Endothelial cell (in vitro differentiated cells): Measurements from ENCODE around the gene UBQLN3. TPM values are rescaled to one million over a fixed set of nuclear protein-coding genes. Genes with fewer than 3 reads are reported as not detected.

Experiments used
- DNase-seq: peaks from one replicate; pipeline ENCODE4 v3.0.0; 2021; ENCODE audit warnings: low spot score
- H3K27ac Mint-ChIP-seq: one replicate; pipeline ENCODE4 v1.8.0; 2021; ENCODE audit warnings: mixed read lengths, inconsistent platforms; ENCODE audit not compliant: unreplicated experiment
- H3K27me3 Mint-ChIP-seq: one replicate; pipeline ENCODE4 v1.8.0; 2021; ENCODE audit warnings: mild to moderate bottlenecking, moderate library complexity, mixed read lengths, inconsistent platforms; ENCODE audit not compliant: unreplicated experiment
- H3K36me3 Mint-ChIP-seq: one replicate; pipeline ENCODE4 v1.8.0; 2021; ENCODE audit warnings: mild to moderate bottlenecking, low read depth, mixed read lengths, inconsistent platforms; ENCODE audit not compliant: unreplicated experiment
- H3K4me1 Mint-ChIP-seq: one replicate; pipeline ENCODE4 v1.8.0; 2021; ENCODE audit warnings: mild to moderate bottlenecking, mixed read lengths, inconsistent platforms; ENCODE audit not compliant: unreplicated experiment
- H3K4me3 Mint-ChIP-seq: one replicate; pipeline ENCODE4 v1.8.0; 2021; ENCODE audit warnings: mild to moderate bottlenecking, mixed read lengths, inconsistent platforms; ENCODE audit not compliant: unreplicated experiment
- H3K9me3 Mint-ChIP-seq: one replicate; pipeline ENCODE4 v1.8.0; 2021; ENCODE audit warnings: mixed read lengths, inconsistent platforms; ENCODE audit not compliant: unreplicated experiment
- total RNA-seq: library from RNA; stranded (reverse); fragmentation: NEBNext Ultra II Directional; extraction: Animal tissue kit (Norgen Biotek cat#: 25700); gene quantifications from one replicate; pipeline ENCODE4 v1.2.1, GENCODE V29; 2021; ENCODE audit not compliant: unreplicated experiment
- TF ChIP-seq, protein P1 (sequence below): fragments of 200-600 bp; sonication (generic); IDR thresholded peaks from one replicate; pipeline ENCODE4 v1.5.0; 2021; ENCODE audit warnings: antibody characterized with exemption; ENCODE audit not compliant: unreplicated experiment

Gene UBQLN3
- total RNA-seq, 1 donor from 2014 or later = 1.1 TPM

DNA sequence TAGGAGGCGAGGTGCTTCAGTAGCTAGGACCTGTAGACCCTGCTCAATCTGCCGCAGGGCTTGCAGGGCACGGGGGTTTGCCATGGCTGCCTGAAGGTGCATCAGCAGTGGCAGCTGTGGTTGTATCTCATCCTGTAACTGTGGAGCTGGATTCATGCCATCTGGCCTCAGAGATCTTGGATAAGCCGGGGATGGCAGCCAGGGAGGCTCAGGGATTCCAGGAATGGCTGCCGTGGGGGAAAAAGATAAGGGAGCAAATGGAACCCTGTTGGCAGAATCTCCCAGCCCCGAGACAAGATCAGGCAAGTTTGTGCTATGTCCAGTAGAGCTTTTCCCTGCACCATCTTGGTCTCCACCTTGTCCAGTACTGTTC lies 1.8 kb downstream of the UBQLN3 start:
- Mint-ChIP-seq H3K27me3 (peaks cover 1% of the 10 kb centered on the region), H3K36me3 (peaks cover 5% of the 10 kb centered on the region), H3K9me3 (no peaks in the 10 kb centered on the region), H3K27ac (no peak overlapping the region), H3K4me3 (no peak overlapping the region), H3K4me1 (peaks cover 2% of the 10 kb centered on the region)
- DNase-seq = no peak
- TF ChIP-seq, protein P1, sequence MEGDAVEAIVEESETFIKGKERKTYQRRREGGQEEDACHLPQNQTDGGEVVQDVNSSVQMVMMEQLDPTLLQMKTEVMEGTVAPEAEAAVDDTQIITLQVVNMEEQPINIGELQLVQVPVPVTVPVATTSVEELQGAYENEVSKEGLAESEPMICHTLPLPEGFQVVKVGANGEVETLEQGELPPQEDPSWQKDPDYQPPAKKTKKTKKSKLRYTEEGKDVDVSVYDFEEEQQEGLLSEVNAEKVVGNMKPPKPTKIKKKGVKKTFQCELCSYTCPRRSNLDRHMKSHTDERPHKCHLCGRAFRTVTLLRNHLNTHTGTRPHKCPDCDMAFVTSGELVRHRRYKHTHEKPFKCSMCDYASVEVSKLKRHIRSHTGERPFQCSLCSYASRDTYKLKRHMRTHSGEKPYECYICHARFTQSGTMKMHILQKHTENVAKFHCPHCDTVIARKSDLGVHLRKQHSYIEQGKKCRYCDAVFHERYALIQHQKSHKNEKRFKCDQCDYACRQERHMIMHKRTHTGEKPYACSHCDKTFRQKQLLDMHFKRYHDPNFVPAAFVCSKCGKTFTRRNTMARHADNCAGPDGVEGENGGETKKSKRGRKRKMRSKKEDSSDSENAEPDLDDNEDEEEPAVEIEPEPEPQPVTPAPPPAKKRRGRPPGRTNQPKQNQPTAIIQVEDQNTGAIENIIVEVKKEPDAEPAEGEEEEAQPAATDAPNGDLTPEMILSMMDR = no peak

DNA sequence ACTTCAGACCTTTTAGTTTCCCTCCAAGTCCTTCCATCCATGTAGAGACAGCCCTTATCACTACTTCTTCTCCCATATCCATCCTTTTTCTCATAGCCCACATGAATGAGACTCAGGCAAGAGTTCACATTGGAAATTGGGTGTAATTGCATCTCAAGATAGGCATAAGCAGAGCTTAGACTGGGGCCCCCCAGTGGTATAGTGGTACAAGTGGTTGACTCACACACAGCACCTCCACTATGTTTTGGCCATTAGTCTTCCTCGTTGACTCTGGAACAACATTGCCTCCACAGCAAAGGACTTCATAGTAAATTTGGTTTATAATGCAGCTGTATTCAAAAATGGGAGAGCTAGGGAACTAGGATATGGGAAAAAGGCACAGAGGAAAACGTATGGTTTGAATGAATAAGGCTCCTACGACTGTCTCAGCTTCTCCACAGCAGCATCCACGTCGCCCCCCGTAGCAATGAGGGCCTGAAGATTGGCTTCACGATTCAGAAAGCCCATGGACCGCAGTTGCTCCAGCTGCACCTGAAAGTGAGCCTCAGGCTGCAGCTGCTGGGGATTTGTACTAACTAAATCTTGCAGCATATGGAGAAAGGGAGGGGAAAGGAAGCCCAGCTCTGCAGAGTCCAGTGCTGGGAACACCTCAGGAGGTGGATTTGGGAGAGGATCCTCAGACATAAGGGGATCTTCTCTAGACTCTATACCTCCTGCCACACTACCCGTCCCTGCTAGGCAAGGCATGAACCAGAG lies 2.4 kb downstream of the UBQLN3 start:
- peaks cover 5% of the 10 kb centered on the region for H3K36me3 Mint-ChIP-seq
- TF ChIP-seq, protein P1 = no peak
- H3K27ac Mint-ChIP-seq = no peak overlapping the region
- no peaks in the 10 kb centered on the region for H3K9me3 Mint-ChIP-seq
- H3K4me1 Mint-ChIP-seq = peaks cover 4% of the 10 kb centered on the region
- H3K4me3 Mint-ChIP-seq = no peak overlapping the region
- peaks cover 1% of the 10 kb centered on the region for H3K27me3 Mint-ChIP-seq
- no peak for DNase-seq

DNA sequence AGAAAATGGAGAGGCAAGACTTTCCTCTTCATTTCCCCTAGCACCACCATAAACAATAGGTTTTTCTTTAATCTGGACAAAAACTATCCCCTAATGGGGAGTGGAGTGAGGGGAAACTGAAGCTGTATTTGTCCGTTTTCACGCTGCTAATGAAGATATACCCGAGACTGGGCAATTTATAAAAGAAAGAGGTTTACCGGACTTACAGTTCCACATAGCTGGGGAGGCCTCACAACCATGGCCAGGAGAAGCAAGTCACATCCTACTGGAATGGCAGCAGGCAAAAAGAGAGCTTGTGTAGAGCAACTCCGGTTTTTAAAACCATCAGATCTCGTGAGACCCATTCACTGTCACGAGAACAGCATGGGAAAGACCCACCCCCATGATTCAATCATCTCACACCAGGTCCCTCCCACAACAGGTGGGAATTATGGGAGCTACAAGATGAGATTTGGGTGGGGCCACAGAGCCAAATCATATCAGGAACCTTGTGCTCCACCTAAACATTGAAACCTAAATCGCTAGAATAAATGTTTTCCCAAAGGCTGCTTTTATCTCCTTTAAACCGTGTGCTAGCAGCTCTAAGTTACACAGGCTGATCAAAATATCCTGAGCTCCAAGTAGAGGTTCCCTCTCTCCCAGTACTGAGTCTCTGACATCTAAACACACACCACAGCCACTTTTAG lies 4.3 kb downstream of the UBQLN3 start:
- peaks cover 5% of the 10 kb centered on the region for H3K36me3 Mint-ChIP-seq
- H3K4me3 Mint-ChIP-seq = no peak overlapping the region
- no peak for DNase-seq
- H3K9me3 Mint-ChIP-seq = no peaks in the 10 kb centered on the region
- H3K27ac Mint-ChIP-seq = no peak overlapping the region
- peaks cover 12% of the 10 kb centered on the region for H3K4me1 Mint-ChIP-seq
- peaks cover 1% of the 10 kb centered on the region for H3K27me3 Mint-ChIP-seq
- TF ChIP-seq, protein P1 = no peak

DNA sequence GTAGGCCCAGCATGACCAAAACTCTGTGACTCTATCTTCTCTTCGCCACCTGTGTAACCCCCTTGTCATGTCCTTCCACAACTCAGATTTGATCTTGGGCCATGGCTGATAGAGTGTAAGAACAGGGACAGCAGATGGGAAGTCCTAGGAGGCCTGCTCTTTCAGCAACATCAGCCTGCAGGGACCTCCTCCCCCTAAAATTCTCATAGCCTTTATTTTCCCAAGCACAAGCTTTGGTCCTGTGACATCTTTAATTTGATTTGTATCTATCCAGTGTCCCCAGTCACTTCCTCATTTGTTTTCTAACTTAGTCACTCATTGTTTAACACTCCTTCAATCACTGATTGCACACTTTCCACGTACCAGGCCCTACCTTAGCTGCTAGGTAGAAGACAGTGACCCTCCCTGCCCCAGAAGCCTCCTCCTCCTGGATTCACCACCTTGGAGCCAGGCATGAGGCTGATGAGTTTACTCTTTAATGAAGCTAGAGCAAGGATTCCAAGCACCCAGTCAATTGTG lies 5.3 kb downstream of the UBQLN3 start:
- no peak for DNase-seq
- peaks cover 1% of the 10 kb centered on the region for H3K27me3 Mint-ChIP-seq
- H3K9me3 Mint-ChIP-seq = no peaks in the 10 kb centered on the region
- peaks cover 12% of the 10 kb centered on the region for H3K4me1 Mint-ChIP-seq
- TF ChIP-seq, protein P1 = no peak
- no peak overlapping the region for H3K27ac Mint-ChIP-seq
- no peak overlapping the region for H3K4me3 Mint-ChIP-seq
- peaks cover 2% of the 10 kb centered on the region for H3K36me3 Mint-ChIP-seq

DNA sequence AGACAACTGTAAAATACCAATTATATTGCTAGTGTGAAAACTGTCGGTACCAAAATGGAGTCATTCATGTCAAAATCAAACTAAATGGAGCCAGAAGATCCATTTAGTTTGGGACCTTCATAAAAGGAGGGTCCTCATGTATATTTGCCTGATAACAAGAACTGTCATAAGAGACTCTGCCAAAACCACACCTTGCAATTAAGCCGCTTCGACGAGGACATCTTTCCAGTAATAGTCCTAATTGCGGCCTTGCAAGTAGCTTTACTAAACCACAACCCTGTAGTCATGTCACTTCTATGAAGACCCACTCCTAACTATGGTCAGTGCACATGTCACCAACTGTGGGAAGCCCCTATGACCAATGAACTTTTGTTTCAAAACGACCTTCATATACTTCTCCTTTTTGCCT lies 9.4 kb downstream of the UBQLN3 start:
- no peak overlapping the region for H3K4me3 Mint-ChIP-seq

More for the DNA sequence above, 9.4 kb downstream of the UBQLN3 start:
- H3K27me3 Mint-ChIP-seq = no peaks in the 10 kb centered on the region
- peaks cover 12% of the 10 kb centered on the region for H3K4me1 Mint-ChIP-seq
- no peaks in the 10 kb centered on the region for H3K9me3 Mint-ChIP-seq
- TF ChIP-seq, protein P1 = no peak
- no peaks in the 10 kb centered on the region for H3K36me3 Mint-ChIP-seq
- DNase-seq = no peak
- no peak overlapping the region for H3K27ac Mint-ChIP-seq
